DMS114 treated with DMSO at 0.1 percent for 48 hours (cell line): ENCODE measurements around the gene PBLD.

Experiments used
- DNase-seq: peaks from one replicate; lab custom pipeline; 2025; ENCODE audit not compliant: unreplicated experiment; lab: John Stamatoyannopoulos, UW

Gene PBLD

GRCh38 chr10:68332259-68333057 is at the start of gene PBLD:
PBLD (minus strand) TSS chr10:68332928; CDS start chr10:68306844, 26,084 bp downstream.
- peak; percentile 77 for DNase-seq

DNA sequence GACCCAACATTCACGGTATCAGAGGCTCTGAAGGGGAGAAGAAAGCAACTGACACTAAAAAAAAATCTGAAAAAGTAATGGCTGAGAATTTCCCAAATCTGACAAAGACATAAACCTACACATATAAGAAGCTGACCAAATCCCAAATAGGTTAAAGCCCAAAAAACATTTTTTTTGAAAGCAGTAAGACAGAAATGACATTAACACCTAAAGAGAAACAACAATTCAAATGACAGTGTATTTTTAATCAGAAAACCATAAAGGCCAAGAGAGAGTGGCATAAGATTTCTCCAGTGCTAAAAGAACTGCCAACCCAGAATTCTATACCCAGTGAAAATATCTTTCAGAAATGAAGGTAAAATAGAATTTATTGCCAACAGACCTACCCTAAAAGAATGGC is 38.9 kb upstream of the PBLD start:
- DNase-seq, result no peak

GRCh38 chr10:68367121-68367520 is 34.4 kb upstream of the PBLD start:
- DNase-seq, result no peak

- DNase-seq, result no peak
Measured at GRCh38 chr10:68366600-68366999, 33.9 kb upstream of the PBLD start.

GRCh38 chr10:68365611-68366010 is 32.9 kb upstream of the PBLD start:
- no peak for DNase-seq

DNA sequence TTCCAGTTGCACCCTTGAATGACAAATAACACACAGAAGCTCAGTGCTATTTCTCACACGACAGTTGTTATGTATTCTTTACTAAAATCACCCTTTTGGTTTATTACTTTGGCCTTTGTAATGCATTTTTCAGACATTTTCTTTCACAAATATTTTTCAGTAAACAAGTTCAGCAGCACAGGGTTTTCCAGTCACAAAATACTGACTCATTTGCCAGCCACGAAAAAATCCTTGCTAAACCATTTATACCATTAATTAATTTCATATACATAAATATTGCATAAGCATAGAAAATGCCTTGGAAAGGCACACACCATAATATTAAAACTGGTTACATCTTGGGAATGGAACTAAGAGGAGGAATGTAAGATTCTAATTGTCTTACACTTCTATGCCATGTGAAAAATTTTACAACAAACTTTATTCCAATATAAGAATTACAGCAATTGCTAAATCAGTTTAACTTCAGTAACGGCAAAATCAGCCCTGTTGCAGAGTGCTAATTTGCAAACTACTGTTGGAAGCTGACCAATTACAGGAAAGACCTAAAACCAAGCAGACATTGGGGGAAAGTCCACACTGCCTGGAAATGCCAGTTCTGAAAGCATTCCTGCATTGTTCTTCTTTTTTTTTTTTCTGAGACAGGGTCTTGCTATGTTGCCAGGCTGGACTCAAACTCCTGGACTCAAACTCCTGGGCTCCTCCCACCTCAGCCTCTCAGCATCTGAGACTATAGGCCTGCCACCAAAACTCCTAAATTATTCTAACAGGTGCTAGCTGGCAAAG is 31.6 kb upstream of the PBLD start:
- no peak for DNase-seq

GRCh38 chr10:68362590-68362989 is 29.9 kb upstream of the PBLD start:
- no peak for DNase-seq

DNA sequence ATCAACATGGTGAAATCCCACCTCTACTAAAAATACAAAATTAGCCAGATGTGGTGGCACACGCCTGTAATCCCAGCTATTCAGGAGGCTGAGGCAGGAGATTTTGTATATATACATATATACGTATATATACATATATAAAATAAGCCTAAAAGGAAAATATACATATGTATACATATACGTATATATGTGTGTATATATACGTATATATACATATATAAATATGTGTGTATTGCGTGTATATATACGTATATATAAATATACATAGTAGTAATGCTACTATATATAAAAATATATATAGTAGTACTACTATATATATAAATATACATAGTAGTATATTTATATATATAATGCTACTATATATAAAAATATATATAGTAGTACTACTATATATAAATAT is 26.5 kb upstream of the PBLD start:
- no peak for DNase-seq

DNA sequence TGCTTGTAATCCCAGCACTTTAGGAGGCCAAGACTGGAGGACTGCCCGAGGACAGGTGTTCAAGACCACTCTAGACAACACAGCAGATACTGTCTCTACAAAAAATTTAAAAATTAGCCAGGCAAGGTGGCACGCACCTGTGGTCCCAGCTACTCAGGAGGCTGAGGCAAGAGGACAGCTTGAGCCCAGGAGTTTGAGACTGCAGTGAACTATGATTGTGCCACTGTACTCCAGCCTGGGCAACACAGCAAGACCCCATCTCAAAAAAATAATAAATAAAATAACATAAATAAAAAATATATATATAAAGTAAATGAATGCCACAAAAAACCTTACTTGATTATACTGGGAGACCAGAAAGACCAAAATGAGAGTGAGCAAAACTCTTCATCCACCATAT is 20.8 kb upstream of the PBLD start:
- DNase-seq, result no peak

DNA sequence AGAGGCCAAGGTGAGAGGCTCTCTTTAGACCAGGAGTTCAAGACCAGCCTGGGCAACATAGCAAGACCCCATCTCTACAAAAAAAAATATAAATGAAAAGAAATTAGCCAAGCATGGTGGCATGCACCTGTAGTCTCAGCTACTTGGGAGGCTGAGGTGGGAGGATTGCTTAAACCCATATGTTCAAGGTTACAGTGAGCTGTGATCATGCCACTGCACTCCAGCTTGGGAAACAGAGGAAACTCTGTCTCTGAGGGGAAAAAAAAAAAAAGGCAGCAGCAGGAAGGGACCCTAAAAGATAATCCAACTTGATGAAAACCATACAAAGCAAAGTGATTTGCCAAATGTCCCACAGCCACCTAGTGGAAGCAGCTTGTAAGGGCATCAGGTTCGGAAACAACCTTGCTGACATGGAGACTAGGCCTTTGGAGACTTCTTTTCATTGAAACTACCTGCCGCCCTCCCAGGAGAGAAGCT is 15.6 kb upstream of the PBLD start:
- DNase-seq, result peak; percentile 50

- no peak for DNase-seq
Measured at GRCh38 chr10:68346774-68347173, 14.0 kb upstream of the PBLD start.

- DNase-seq, result no peak
Measured at GRCh38 chr10:68345621-68346020, 12.9 kb upstream of the PBLD start.

- no peak for DNase-seq
Measured at GRCh38 chr10:68342909-68343516, 10.3 kb upstream of the PBLD start.

GRCh38 chr10:68340358-68341080 is 7.8 kb upstream of the PBLD start:
- no peak for DNase-seq

DNA sequence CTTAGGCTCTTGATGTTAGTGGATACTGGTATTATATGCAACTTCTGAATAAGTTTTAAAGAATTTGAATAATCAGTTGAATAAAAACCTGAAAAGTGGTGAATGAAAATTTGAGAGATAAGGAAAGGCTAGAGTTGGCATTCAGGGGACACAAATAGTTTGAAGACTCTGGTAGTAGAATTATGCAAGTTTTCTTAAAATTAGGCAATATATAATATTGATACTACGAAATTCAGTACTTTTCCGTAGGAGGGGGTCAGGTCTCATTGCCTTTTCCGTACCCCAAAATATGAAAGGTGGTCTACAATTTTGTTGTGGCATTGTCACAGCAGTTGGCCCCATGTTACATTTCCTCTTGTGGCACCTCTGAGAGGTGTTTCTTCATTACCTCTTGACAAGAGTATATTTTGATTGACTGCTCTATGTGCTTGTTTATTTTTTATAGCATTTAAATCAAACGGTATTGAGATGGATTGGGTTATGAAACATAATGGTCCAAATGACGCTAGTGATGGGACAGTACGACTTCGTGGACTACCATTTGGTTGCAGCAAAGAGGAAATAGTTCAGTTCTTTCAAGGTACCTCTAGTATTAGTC is 4.1 kb upstream of the PBLD start:
- no peak for DNase-seq

DNA sequence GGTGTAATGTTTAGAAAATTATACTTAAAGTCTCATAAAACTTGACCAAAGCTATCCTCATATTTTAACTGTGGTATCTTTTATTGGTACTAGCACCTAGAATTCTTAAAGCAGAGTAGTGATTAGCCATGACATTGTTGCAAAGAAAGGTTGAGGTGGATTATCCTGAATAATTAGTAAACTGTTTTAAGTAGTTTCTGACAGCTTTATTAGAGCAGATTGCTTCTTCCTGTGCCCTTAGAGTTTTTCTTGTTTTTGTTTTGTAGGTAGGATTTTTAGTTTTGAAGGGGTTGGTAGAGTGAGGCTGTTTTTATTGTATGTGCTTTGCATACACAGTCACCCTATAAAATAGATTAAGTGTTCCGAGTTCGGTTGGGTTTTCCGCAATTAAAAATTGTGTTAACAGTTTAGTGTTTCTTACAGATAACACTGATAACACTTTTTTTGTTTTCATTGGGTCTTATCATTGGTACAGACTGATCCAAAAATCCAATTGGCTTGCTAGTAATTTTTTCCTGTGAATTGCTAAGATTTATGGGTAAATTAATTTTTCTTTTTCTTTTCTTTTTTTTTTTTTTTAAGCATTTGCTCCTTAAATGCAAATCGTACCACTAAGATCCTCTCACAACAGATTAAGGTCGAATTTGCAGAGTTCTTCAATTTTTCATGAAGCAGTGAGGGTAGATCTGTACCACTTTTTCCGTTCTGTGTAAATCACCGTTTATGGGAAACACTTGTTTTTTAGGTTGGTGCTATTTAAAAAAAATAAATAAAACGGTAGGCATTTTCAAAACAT is 2.1 kb upstream of the PBLD start:
- DNase-seq, result no peak

DNA sequence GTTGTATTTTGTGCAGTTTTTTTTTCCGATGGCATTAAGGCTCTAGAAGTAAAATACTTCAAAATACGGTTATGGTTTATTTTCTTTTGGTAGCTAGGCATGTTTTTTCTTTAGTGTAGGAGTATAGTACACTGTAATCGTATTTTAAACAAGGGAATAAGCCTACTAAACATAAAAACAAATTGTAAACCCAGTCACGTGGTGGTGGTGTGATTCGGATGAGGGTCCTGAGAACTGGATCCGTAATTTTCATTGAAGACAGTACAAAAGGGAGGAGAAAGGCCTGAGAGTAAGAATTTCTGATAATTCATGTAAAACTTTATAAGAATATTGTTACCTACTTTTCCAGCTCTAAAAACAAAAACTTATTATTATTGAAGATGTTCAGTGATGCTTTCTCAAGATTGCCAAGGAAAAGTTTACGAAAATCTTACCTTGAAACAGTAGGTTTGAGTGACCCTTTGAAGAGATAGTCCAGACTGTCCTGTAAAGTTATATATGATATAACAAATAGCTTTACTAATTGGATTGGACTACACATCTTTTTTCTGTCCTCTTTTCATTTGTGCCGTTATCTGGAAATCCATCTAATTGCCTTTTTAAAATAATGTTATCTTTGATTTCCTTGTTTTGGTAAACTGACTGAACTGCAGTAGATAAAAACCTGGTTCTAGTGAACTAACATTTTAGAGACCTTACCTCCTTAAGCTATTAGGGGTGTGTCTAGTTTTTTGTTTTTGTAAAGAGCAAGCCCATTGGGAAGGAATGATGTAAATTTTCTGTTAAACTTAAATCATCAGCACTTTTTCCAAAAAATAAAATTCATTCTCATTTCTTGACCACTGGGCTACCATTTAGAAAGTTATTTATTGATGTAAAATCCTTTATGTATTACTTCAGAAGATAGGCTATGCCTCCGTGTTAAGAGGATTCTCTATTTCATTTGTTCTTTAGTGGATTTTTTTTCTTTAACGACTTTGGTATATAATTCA is 1.0 kb upstream of the PBLD start:
- peak; percentile 49 for DNase-seq

GRCh38 chr10:68333058-68333395 is 299 bp upstream of the PBLD start:
- no peak for DNase-seq
